ENCODE measurements around the gene TSNAXIP1.

DNA sequence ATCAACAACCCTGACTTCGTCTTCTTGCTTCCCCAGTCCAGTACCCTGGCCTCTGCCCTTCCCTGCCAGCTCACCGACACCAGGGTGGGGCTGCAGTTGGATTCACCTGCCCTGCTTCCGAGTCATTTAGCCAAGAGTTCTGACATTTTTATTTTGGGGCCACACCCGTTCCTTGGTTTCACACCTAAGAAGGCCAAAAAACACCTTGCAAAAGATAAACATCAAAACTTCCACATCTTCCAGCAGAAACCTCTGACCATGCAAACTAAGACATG, 45.8 kb upstream of the TSNAXIP1 start:
- TF ChIP-seq, protein P1, sequence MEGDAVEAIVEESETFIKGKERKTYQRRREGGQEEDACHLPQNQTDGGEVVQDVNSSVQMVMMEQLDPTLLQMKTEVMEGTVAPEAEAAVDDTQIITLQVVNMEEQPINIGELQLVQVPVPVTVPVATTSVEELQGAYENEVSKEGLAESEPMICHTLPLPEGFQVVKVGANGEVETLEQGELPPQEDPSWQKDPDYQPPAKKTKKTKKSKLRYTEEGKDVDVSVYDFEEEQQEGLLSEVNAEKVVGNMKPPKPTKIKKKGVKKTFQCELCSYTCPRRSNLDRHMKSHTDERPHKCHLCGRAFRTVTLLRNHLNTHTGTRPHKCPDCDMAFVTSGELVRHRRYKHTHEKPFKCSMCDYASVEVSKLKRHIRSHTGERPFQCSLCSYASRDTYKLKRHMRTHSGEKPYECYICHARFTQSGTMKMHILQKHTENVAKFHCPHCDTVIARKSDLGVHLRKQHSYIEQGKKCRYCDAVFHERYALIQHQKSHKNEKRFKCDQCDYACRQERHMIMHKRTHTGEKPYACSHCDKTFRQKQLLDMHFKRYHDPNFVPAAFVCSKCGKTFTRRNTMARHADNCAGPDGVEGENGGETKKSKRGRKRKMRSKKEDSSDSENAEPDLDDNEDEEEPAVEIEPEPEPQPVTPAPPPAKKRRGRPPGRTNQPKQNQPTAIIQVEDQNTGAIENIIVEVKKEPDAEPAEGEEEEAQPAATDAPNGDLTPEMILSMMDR (IDR thresholded peaks at IDR 0.05): no peak
- no peak for TF ChIP-seq POLR2A (IDR thresholded peaks at IDR 0.05)
